ENCODE measurements around the gene NEK10.

GRCh38 chr3:27216955-27217552, 152.1 kb downstream of the NEK10 start:
- TF ChIP-seq CTCF (conservative IDR thresholded peaks at IDR 0.05) (no peak), ZFX (IDR thresholded peaks at IDR 0.05) (no peak)

Data from C4-2B (cell line).